GM13977 (cell line): ENCODE data around the gene MSI2.

Experiments used
- DNase-seq: peaks from one replicate; pipeline ENCODE4 v3.0.0; 2012; ENCODE audit warnings: low spot score
- CTCF ChIP-seq: IDR thresholded peaks from 2 replicates; pipeline ENCODE4 v1.5.1; 2012; ENCODE audit warnings: mild to moderate bottlenecking, control low read depth; ENCODE audit not compliant: insufficient read depth; ENCODE audit errors: extremely low read depth, missing control alignments
- in situ Hi-C: fragments of 300-500 bp; cut with MboI; formaldehyde crosslinking; loops from one replicate; pipeline ENCODE4 v1.12.0; 2022; ENCODE audit warnings: low sequenced_read_pairs, low pct_unique_long_range_greater_than_20kb, mixed read lengths, inconsistent platforms; ENCODE audit not compliant: unreplicated experiment

The MSI2 gene

GRCh38 chr17:57531078-57531477, 274.8 kb downstream of the MSI2 start:
- in situ Hi-C loops: no loop called here
- DNase-seq: no peak
- no peak for TF ChIP-seq CTCF

- in situ Hi-C loops: no loop called here
Observed at GRCh38 chr17:57531648-57532504, 275.6 kb downstream of the MSI2 start.

GRCh38 chr17:57532556-57532955, 276.2 kb downstream of the MSI2 start:
- no peak for TF ChIP-seq CTCF
- no peak for DNase-seq
- in situ Hi-C loops: no loop called here

More at GRCh38 chr17:57531648-57532504, 275.6 kb downstream of the MSI2 start:
- DNase-seq: no peak
- no peak for TF ChIP-seq CTCF

GRCh38 chr17:57532966-57533365, 276.6 kb downstream of the MSI2 start:
- in situ Hi-C loops: no loop called here
- no peak for DNase-seq
- TF ChIP-seq CTCF: no peak

- DNase-seq: no peak
- in situ Hi-C loops: no loop called here
- no peak for TF ChIP-seq CTCF
Observed at GRCh38 chr17:57533684-57534305, 277.5 kb downstream of the MSI2 start.

GRCh38 chr17:57534863-57535248, 278.5 kb downstream of the MSI2 start:
- DNase-seq: no peak
- in situ Hi-C loops: no loop called here
- no peak for TF ChIP-seq CTCF
